PFSK-1 (cell line): ENCODE results near the gene TNPO1.

Experiments used
- FOXP2 ChIP-seq: optimal IDR thresholded peaks from 2 replicates; pipeline ENCODE3; 2011; ENCODE audit warnings: borderline replicate concordance, control low read depth, inconsistent platforms; ENCODE audit not compliant: insufficient read depth; ENCODE audit errors: extremely low read length, extremely low read depth
- POLR2AphosphoS5 ChIP-seq: IDR thresholded peaks from 2 replicates; pipeline ENCODE4 v1.6.1; 2012; ENCODE audit warnings: low read depth, mild to moderate bottlenecking, control low read depth, low read length, moderate library complexity
- SIN3A ChIP-seq: IDR thresholded peaks from 2 replicates; pipeline ENCODE4 v1.6.1; 2012; ENCODE audit warnings: mild to moderate bottlenecking, low read length, moderate library complexity, borderline replicate concordance; ENCODE audit not compliant: insufficient read depth
- TAF1 ChIP-seq: IDR thresholded peaks from 2 replicates; pipeline ENCODE4 v1.6.1; 2012; ENCODE audit warnings: low read length, control low read depth, borderline replicate concordance; ENCODE audit not compliant: insufficient read depth
- TF ChIP-seq, protein P1 (sequence below), 2 experiments: IDR thresholded peaks; 2 replicates each; pipeline versions ENCODE4 v1.6.1 to v1.8.0; 2011 to 2012; ENCODE audit warnings: low read depth in 2 of 2, low read length in 2 of 2, control low read depth in 1 of 2, inconsistent platforms in 1 of 2, mild to moderate bottlenecking in 1 of 2, moderate library complexity in 1 of 2; ENCODE audit not compliant: insufficient read depth in 1 of 2

DNA sequence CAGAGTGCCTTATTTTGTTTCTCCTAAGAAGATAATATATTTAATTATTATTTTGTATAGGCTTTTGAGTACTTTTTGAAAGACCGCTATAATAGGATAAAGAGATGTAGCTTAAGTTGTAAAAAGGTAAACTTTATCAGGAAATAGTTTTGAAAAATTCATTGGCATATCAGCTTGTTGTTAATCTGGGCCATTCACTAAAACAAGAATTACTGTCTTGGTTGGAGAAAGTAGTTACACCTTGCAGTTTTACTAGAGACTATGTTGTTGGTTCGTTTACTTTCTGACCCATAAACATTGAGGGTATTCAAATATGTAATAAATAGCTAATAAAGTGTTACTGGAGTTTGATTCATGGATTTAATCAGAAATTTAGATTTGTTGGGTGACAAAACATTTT is 33.7 kb downstream of the TNPO1 start:
- TF ChIP-seq POLR2AphosphoS5 (no peak), TAF1 (no peak), FOXP2 (no peak), SIN3A (no peak)
- TF ChIP-seq, protein P1, sequence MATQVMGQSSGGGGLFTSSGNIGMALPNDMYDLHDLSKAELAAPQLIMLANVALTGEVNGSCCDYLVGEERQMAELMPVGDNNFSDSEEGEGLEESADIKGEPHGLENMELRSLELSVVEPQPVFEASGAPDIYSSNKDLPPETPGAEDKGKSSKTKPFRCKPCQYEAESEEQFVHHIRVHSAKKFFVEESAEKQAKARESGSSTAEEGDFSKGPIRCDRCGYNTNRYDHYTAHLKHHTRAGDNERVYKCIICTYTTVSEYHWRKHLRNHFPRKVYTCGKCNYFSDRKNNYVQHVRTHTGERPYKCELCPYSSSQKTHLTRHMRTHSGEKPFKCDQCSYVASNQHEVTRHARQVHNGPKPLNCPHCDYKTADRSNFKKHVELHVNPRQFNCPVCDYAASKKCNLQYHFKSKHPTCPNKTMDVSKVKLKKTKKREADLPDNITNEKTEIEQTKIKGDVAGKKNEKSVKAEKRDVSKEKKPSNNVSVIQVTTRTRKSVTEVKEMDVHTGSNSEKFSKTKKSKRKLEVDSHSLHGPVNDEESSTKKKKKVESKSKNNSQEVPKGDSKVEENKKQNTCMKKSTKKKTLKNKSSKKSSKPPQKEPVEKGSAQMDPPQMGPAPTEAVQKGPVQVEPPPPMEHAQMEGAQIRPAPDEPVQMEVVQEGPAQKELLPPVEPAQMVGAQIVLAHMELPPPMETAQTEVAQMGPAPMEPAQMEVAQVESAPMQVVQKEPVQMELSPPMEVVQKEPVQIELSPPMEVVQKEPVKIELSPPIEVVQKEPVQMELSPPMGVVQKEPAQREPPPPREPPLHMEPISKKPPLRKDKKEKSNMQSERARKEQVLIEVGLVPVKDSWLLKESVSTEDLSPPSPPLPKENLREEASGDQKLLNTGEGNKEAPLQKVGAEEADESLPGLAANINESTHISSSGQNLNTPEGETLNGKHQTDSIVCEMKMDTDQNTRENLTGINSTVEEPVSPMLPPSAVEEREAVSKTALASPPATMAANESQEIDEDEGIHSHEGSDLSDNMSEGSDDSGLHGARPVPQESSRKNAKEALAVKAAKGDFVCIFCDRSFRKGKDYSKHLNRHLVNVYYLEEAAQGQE (IDR thresholded peaks at IDR 0.05; ENCODE audit: insufficient read depth in 1 of 2, low read depth in 2 of 2, low read length in 2 of 2): no peak
